HG02973 (cell line): Measurements from ENCODE around the gene VSIG10.
A peak's percentile ranks its signal among the peaks of the same experiment; 100 is the strongest.
"Not testable (repeated sequence)": the region's sequence is repeated elsewhere in the genome, so short reads cannot be mapped to it uniquely, and the experiment has no call there.

Experiments
- ATAC-seq: cut with Tn5 transposase; IDR thresholded peaks from one replicate; pipeline ENCODE4 v1.9.1; 2021; ENCODE audit warnings: moderate library complexity; ENCODE audit not compliant: unreplicated experiment

The VSIG10 gene

GRCh38 chr12:118034429-118035189 lies 69.2 kb downstream of the VSIG10 start:
- no peak for ATAC-seq

- ATAC-seq: no peak
Observed at GRCh38 chr12:118033902-118034301, 69.9 kb downstream of the VSIG10 start.

- ATAC-seq: no peak
Observed at GRCh38 chr12:118033323-118033722, 70.5 kb downstream of the VSIG10 start.

- ATAC-seq: no peak
Observed at GRCh38 chr12:118032188-118032587, 71.6 kb downstream of the VSIG10 start.

GRCh38 chr12:118029166-118029565 lies 74.6 kb downstream of the VSIG10 start:
- ATAC-seq: no peak

GRCh38 chr12:118025168-118025567 lies 78.6 kb downstream of the VSIG10 start:
- no peak for ATAC-seq

GRCh38 chr12:118023301-118023860 lies 80.4 kb downstream of the VSIG10 start:
- ATAC-seq: no peak

- no peak for ATAC-seq
Observed at GRCh38 chr12:118022728-118023109, 81.1 kb downstream of the VSIG10 start.

GRCh38 chr12:118022097-118022727 lies 81.6 kb downstream of the VSIG10 start:
- not testable (repeated sequence) for ATAC-seq

GRCh38 chr12:118020036-118020435 lies 83.8 kb downstream of the VSIG10 start:
- ATAC-seq: no peak

GRCh38 chr12:118017926-118018325 lies 85.9 kb downstream of the VSIG10 start:
- ATAC-seq: no peak

GRCh38 chr12:118016424-118017264 lies 87.2 kb downstream of the VSIG10 start, which contains the start of gene RFC5:
TSS of gene RFC5 (plus strand) at chr12:118016703. CDS start at chr12:118016828, 125 bp downstream.
- peak; percentile 97 for ATAC-seq

- ATAC-seq: no peak
Observed at GRCh38 chr12:118015944-118016343, 87.9 kb downstream of the VSIG10 start.

- ATAC-seq: no peak
Observed at GRCh38 chr12:118015306-118015705, 88.5 kb downstream of the VSIG10 start.
